ENCODE data around the gene SCFD2. TPM values are rescaled to one million over a fixed set of nuclear protein-coding genes. Genes with fewer than 3 reads are reported as not detected.

SCFD2 gene
- total RNA-seq, 1 experiment from 2014 or later: 7.4 TPM

GRCh38 chr4:52842792-52843191 is 523.1 kb downstream of the SCFD2 start:
- CTCF ChIA-PET: no interaction called here
- DNase-seq (ENCODE audit: low read depth, low spot score): no peak
- intact Hi-C loops (cut with micrococcal nuclease; ENCODE audit: unreplicated experiment): no loop called here
- Histone ChIP-seq H3K27ac (ENCODE audit: low read length) (no peak overlapping the region), H3K36me3 (ENCODE audit: control insufficient read depth, insufficient read depth, low read length) (no peaks in the 10 kb centered on the region), H3K9me3 (ENCODE audit: control insufficient read depth, insufficient read depth, low read depth, low read length) (no peaks in the 10 kb centered on the region), H3K4me1 (ENCODE audit: control insufficient read depth, insufficient read depth, low read length) (no peaks in the 10 kb centered on the region), H3K27me3 (ENCODE audit: control insufficient read depth, insufficient read depth, low read length) (no peaks in the 10 kb centered on the region), H3K4me3 (ENCODE audit: low read depth in 2 of 2, low read length in 2 of 2) (no peak overlapping the region)
- in situ Hi-C loops (cut with HindIII; ENCODE audit: low pct_unique_long_range_greater_than_20kb, low sequenced_read_pairs): no loop called here
- BruUV-seq (replicated peaks): no TSS peak
- POLR2A ChIA-PET: no interaction called here
- no peak for ATAC-seq
- TF ChIP-seq TCF7L2 (IDR thresholded peaks at IDR 0.05; ENCODE audit: low read depth, low read length) (no peak), POLR2AphosphoS5 (IDR thresholded peaks at IDR 0.05; ENCODE audit: low read depth, low read length) (no peak), REST (IDR thresholded peaks at IDR 0.05; ENCODE audit: insufficient read depth in 1 of 2, low read depth in 2 of 2, low read length in 1 of 2) (no peak), SIN3A (IDR thresholded peaks at IDR 0.05; ENCODE audit: borderline replicate concordance, insufficient read depth, low read depth, low read length) (no peak), CTCF (IDR thresholded peaks at IDR 0.05) (no peak)

- H3K27ac ChIP-seq (ENCODE audit: low read length): no peak overlapping the region
- no peak for DNase-seq (ENCODE audit: low read depth, low spot score)
- intact Hi-C loops (cut with micrococcal nuclease; ENCODE audit: unreplicated experiment) (no loop called here), in situ Hi-C loops (cut with HindIII; ENCODE audit: low pct_unique_long_range_greater_than_20kb, low sequenced_read_pairs) (no loop called here)
- ChIA-PET CTCF (no interaction called here), POLR2A (no interaction called here)
- H3K27me3 ChIP-seq (ENCODE audit: control insufficient read depth, insufficient read depth, low read length): no peaks in the 10 kb centered on the region
- H3K4me1 ChIP-seq (ENCODE audit: control insufficient read depth, insufficient read depth, low read length): no peaks in the 10 kb centered on the region
- H3K9me3 ChIP-seq (ENCODE audit: control insufficient read depth, insufficient read depth, low read depth, low read length): no peaks in the 10 kb centered on the region
- TF ChIP-seq CTCF (IDR thresholded peaks at IDR 0.05) (no peak), REST (IDR thresholded peaks at IDR 0.05; ENCODE audit: insufficient read depth in 1 of 2, low read depth in 2 of 2, low read length in 1 of 2) (no peak), POLR2AphosphoS5 (IDR thresholded peaks at IDR 0.05; ENCODE audit: low read depth, low read length) (no peak), SIN3A (IDR thresholded peaks at IDR 0.05; ENCODE audit: borderline replicate concordance, insufficient read depth, low read depth, low read length) (no peak), TCF7L2 (IDR thresholded peaks at IDR 0.05; ENCODE audit: low read depth, low read length) (no peak)
- BruUV-seq (replicated peaks): no TSS peak
- no peaks in the 10 kb centered on the region for H3K36me3 ChIP-seq (ENCODE audit: control insufficient read depth, insufficient read depth, low read length)
- no peak overlapping the region for H3K4me3 ChIP-seq (ENCODE audit: low read depth in 2 of 2, low read length in 2 of 2)
- no peak for ATAC-seq
Measured at GRCh38 chr4:52841682-52842456, 524.0 kb downstream of the SCFD2 start.
